HG02642 (cell line): ENCODE data around the gene HOXD12.

ENCODE experiments used
- ATAC-seq: cut with Tn5 transposase; IDR thresholded peaks from one replicate; pipeline ENCODE4 v1.9.1; 2021; ENCODE audit warnings: mild to moderate bottlenecking; ENCODE audit not compliant: unreplicated experiment, poor library complexity

HOXD12 gene

DNA sequence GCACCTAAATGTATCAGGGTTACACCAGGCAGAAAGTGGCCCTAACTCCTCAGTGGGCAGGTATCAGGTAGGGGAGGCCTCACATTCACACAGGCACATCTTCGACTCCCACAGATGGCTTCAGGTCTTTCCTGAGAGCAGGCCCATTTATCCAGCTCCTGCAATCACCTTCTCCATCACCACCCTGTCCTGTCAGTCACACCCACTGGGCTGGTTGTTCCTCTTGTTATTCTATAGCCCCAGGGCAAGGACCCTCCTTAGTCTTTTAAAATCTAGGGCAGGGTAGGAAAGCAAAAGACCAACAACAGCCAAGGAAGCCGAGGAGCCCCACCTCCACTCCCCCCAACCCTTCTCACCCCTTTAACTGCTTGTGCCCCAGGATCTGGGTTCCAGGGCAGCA, 42.7 kb downstream of the HOXD12 start:
- ATAC-seq, result no peak

GRCh38 chr2:176145085-176145969, 45.7 kb downstream of the HOXD12 start:
- ATAC-seq, result no peak

DNA sequence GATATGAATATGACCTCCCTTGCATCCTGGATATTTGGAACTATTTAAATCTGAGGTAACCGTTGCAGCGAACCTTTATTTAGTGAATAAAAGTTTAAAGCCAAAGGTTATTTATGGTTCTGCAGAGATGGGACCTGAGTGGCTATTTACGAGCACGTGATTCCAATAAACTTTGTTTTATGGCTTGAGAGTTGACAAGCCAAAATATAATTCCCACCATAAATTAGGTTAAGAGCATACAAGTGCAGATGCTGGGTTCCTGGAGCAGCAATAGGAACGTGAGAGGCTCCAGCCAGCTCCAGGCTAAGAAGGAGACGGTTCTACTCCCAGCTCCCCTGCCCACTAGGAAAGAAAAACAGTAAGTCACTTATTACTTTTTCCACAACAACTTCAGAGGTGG, 46.5 kb downstream of the HOXD12 start:
- ATAC-seq, result no peak

DNA sequence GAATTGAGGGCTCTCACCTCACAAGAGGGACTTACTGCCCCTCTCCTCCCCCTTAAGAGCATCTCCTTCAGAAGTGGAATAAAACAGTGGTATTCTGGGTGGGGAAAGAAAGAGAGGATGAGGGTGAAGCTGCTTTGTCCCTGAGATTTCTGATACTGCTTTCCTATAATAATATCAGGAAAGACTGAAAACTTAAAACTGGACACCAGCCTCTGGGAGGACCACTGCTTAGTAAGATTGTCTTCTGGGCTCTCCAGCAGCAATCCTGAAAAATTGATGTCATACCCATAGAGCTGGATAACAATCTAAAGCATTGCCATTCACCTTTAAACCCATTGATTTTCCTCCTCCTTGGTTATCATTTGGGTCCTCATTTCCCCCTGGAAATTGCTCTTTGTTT, 47.0 kb downstream of the HOXD12 start:
- ATAC-seq, result no peak

- no peak for ATAC-seq
These were observed 47.7 kb downstream of the HOXD12 start for GRCh38 chr2:176147210-176147799.

DNA sequence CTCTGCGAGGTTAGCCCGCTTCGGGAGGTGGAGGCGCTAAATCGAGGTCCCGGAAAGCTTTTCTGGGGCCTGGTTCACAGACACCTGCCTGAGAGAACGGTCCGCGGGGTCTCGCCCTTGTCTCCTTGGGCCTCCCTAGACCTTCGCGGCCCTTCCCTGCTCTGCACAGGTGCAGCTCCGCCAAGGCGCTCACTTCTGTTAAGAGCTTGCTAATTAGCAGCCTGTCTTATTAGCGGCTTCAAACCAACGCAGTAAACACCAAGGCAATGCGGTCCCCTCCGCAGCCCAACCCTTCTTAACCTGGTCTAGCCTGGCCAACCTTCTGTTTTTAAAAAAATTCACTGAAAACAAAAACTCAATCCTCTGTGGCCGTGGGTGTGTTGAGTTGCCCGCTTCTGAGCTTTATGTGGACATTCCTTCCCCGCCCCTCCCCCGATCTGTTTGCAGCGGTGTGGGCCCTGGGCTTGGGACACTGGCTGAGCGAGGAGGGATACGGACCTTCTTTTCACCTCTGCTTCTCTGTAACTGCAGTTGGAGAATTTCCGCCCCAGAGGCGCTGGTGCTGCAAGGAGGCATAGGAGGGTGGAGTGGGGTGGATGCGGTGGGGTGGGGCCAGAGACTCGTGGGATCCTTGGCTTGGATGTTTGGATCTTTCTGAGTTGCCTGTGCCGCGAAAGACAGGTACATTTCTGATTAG, 48.4 kb downstream of the HOXD12 start:
- ATAC-seq, result no peak

GRCh38 chr2:176148751-176149421, 49.3 kb downstream of the HOXD12 start:
- ATAC-seq, result no peak

DNA sequence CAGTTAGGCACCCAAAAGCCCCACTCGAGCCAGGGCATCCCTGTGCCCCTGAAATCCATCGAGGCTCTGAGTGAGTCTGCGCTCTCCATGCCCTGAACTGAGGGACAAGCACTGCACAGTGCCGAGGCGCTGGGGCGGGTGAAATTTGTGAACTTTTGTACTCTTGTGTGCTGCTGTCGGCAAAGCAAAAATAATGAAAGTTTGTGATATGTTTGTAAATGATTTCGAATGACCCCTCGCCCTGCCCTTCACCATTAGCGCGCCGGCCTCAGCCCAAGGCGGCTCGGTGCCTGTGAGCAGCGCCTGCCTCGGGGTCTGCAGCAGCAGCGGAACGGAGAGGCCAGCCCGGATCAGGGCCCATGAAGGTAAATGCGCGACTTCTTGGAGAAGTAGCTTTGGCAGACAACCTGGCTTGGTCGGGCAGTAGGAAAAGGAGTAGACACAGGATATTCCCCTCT, 49.9 kb downstream of the HOXD12 start:
- no peak for ATAC-seq

DNA sequence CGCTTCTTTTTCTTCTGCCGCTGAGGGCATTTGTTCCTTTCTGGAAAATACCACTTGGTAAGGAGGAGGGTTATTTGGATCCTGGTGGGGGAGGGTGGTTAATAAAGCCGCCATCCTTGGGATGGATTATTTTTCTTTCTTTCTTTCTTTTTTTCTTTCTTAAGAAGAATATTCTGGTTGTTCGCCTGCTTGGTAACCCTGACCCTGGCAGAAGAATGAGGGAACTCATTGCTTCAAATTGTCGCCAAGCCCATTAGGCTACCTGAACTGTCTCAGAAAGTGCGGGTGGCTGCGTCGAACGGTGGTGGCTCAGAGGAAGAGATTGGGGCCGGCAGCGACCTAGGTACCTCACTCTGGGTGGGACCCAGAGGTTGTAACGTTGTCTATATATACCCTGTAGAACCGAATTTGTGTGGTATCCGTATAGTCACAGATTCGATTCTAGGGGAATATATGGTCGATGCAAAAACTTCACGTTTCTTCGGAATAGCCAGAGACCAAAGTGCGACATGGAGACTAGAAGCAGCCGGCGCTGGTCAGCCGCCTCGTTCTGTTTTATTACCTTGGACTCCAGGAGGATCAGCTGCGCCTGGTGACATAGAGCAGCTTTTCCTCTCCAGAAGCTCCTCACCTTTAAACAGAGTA, 50.5 kb downstream of the HOXD12 start:
- no peak for ATAC-seq

- no peak for ATAC-seq
These were observed 51.2 kb downstream of the HOXD12 start for GRCh38 chr2:176150584-176151441.

GRCh38 chr2:176151442-176152287, 52.1 kb downstream of the HOXD12 start, which contains the start of gene HOXD4:
TSS of gene HOXD4 (plus strand) at chr2:176151550. CDS start at chr2:176151634, 84 bp downstream.
- no peak for ATAC-seq
